Activated CD4-positive, alpha-beta memory T cell treated with anti-CD3 and anti-CD28 coated beads for 36 hours (primary cell): ENCODE measurements around the gene TATDN3. TPM values are rescaled to one million over a fixed set of nuclear protein-coding genes. Genes with fewer than 3 reads are reported as not detected.
"Not testable (repeated sequence)": the region's sequence is repeated elsewhere in the genome, so short reads cannot be mapped to it uniquely, and the experiment has no call there.

Experiments
- CTCF ChIA-PET: fragments of 350-600 bp; sonication (Branson Sonifier 250); formaldehyde crosslinking; loops from one replicate; lab custom pipeline; 2021; ENCODE audit warnings: antibody characterized with exemption, inconsistent platforms; lab: Charles Lee
- POLR2A ChIA-PET: fragments of 350-600 bp; sonication (Branson Sonifier 250); formaldehyde crosslinking; loops from one replicate; lab custom pipeline; 2021; ENCODE audit warnings: antibody characterized with exemption; lab: Charles Lee
- DNase-seq: peaks from one replicate; pipeline ENCODE4 v3.0.0-alpha.2; 2020
- H3K27ac Mint-ChIP-seq: one replicate; pipeline ENCODE4 v1.8.0; 2021; ENCODE audit warnings: mixed read lengths
- H3K27me3 Mint-ChIP-seq: one replicate; pipeline ENCODE4 v1.8.0; 2021; ENCODE audit warnings: mixed read lengths
- H3K36me3 Mint-ChIP-seq: one replicate; pipeline ENCODE4 v1.8.0; 2021; ENCODE audit warnings: mixed read lengths
- H3K4me1 Mint-ChIP-seq: one replicate; pipeline ENCODE4 v1.8.0; 2021; ENCODE audit warnings: low read depth, mixed read lengths
- H3K4me3 Mint-ChIP-seq: one replicate; pipeline ENCODE4 v1.8.0; 2021; ENCODE audit warnings: mild to moderate bottlenecking, mixed read lengths
- H3K9me3 Mint-ChIP-seq: one replicate; pipeline ENCODE4 v1.8.0; 2021; ENCODE audit warnings: mixed read lengths
- intact Hi-C: fragments of 100-400 bp; cut with micrococcal nuclease; formaldehyde crosslinking; loops from one replicate; pipeline ENCODE4 v1.15.1; 2023
- total RNA-seq, 2 experiments: library from RNA; stranded (reverse); gene quantifications; one replicate each; pipeline ENCODE4 v1.2.3, GENCODE V29; 2021

The TATDN3 gene
- total RNA-seq, 2 experiments from 2014 or later: 19.2 to 20.7 TPM

DNA sequence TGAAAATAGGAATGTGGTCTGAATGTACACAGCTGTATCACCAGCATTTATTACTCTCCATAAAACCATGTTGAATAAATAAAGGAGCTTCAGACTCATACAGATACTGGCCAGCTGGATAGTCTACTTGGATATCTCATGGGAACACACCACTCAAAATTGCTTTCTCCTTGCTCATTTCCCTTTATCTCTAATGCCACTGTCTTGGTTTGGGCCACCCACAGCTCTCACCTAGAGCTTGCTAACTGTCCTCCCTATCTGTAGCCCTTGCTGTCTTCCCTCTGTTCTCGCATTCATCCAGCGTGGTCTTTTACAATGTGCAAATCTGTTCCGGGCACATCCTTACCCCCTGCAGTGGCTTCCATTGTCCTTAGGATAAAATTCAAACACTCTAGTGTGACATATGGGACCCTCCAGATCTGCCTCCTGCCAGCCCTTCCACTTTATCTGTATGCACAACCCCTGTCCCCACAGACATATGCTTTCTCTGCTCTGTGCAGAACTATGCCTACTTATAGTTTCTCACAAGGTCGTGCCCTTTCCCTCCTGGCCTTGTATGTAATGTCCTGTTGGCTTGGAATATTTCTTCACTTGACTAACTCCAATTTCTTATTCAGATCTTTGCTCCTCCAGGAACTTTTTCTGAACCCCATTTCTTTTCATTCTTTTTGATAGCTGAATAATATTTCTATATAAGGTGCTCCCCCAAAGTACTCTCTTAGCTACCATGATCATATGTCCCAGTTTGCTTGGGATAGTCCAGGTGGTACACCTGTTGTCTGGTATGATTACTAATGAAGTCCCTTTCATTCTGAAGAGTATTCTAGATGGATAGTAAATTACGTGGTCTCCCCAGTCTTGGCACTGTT lies 69.3 kb downstream of the TATDN3 start:
- H3K4me1 Mint-ChIP-seq: peaks cover 31% of the 10 kb centered on the region
- no peaks in the 10 kb centered on the region for H3K9me3 Mint-ChIP-seq
- DNase-seq: no peak
- no peaks in the 10 kb centered on the region for H3K27me3 Mint-ChIP-seq
- no peak overlapping the region for H3K27ac Mint-ChIP-seq
- H3K36me3 Mint-ChIP-seq: peaks cover 6% of the 10 kb centered on the region
- H3K4me3 Mint-ChIP-seq: no peak overlapping the region
- CTCF ChIA-PET: interaction anchor here (0.7 to 1.9 kb wide), 5 partner anchors 34 to 134 kb away, joined by 3 to 6 read pairs (median 3); no protein-coding TSS in a partner anchor
- intact Hi-C loops: no loop called here
- POLR2A ChIA-PET: no interaction called here

GRCh38 chr1:212862111-212862690 lies 70.5 kb downstream of the TATDN3 start:
- H3K27ac Mint-ChIP-seq: no peak overlapping the region

DNA sequence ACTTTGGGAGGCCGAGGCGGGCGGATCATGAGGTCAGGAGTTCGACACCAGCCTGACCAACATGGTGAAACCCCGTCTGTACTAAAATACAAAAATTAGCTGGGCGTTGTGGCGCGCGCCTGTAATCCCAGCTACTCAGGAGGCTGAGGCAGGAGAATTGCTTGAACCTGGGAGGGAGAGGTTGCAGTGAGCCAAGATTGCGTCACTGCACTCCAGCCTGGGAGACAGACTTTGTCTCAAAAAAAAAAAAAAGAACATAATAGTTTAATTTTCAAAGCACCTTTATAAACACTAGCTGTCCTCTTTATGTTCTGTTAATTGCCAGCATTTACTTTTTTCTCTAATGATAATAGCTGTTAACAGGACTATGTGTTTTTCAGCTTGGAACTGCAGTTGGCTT lies 71.7 kb downstream of the TATDN3 start:
- intact Hi-C loops, H3K27me3 Mint-ChIP-seq, DNase-seq, POLR2A ChIA-PET, H3K27ac Mint-ChIP-seq, H3K9me3 Mint-ChIP-seq, H3K4me3 Mint-ChIP-seq: not testable (repeated sequence)
- H3K36me3 Mint-ChIP-seq: peaks cover 15% of the 10 kb centered on the region
- H3K4me1 Mint-ChIP-seq: peaks cover 19% of the 10 kb centered on the region
- CTCF ChIA-PET: interaction anchor here (1.2 kb wide), 2 partner anchors 132 to 407 kb away, joined by 4 read pairs; no protein-coding TSS in a partner anchor

More at GRCh38 chr1:212862111-212862690, 70.5 kb downstream of the TATDN3 start:
- no peaks in the 10 kb centered on the region for H3K27me3 Mint-ChIP-seq
- DNase-seq: no peak
- intact Hi-C loops: no loop called here
- H3K4me3 Mint-ChIP-seq: no peak overlapping the region
- H3K9me3 Mint-ChIP-seq: no peaks in the 10 kb centered on the region
- POLR2A ChIA-PET: no interaction called here
- peaks cover 24% of the 10 kb centered on the region for H3K4me1 Mint-ChIP-seq
- CTCF ChIA-PET: interaction anchor here (0.7 kb wide), 1 partner anchor 110 kb away, joined by 3 read pairs; no protein-coding TSS in a partner anchor
- H3K36me3 Mint-ChIP-seq: peaks cover 14% of the 10 kb centered on the region

DNA sequence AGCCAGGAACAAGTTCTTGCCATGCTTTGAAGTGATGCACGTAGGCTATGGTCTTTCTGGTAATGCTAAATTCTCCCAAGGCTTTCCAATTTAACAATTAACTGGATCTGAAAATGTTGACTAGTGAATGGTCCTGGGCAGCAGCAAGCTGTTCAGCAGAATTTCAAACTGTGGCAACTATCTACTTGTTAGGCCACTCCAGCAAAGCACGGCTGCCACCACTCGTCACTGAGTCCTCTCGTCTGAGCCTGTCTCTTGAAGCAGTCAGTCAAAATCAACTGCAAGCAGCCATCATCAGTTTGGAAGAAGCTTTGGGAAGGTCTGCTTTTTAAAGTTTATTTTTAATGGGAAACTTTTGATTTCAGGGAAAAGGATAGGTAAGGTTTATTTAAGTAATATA lies 72.5 kb downstream of the TATDN3 start:
- DNase-seq: no peak
- CTCF ChIA-PET: interaction anchor here (1.0 to 1.2 kb wide), 3 partner anchors 131 to 408 kb away, joined by 3 to 4 read pairs (median 4); no protein-coding TSS in a partner anchor
- Mint-ChIP-seq H3K36me3 (peaks cover 14% of the 10 kb centered on the region), H3K4me1 (peaks cover 16% of the 10 kb centered on the region), H3K4me3 (no peak overlapping the region), H3K27me3 (no peaks in the 10 kb centered on the region), H3K27ac (no peak overlapping the region), H3K9me3 (no peaks in the 10 kb centered on the region)
- intact Hi-C loops: no loop called here
- POLR2A ChIA-PET: no interaction called here

Other genes starting within 250 kb of the TATDN3 start
- 10 to 100 TPM; 49.7 to 51.5 TPM for gene ATF3, start 183.1 kb upstream of the TATDN3 start, total RNA-seq
- 100 to 1,000 TPM; 314 to 320 TPM for gene BATF3, start 92.1 kb upstream of the TATDN3 start, total RNA-seq
- gene NSL1, start 117 bp upstream of the TATDN3 start, total RNA-seq: 10 to 100 TPM; 39.8 to 41.8 TPM
- gene SPATA45, start 55.8 kb downstream of the TATDN3 start, total RNA-seq: under 1 TPM in 1 of 2 experiments, not detected in 1; 0.51 TPM
- gene FLVCR1, start 66.4 kb downstream of the TATDN3 start, total RNA-seq: 10 to 100 TPM; 12.4 to 12.6 TPM
- under 1 TPM; 0.57 to 0.63 TPM for gene VASH2, start 158.6 kb downstream of the TATDN3 start, total RNA-seq
- gene ANGEL2, start 224.0 kb downstream of the TATDN3 start, total RNA-seq: 10 to 100 TPM; 41.3 to 46.4 TPM